ENCODE data around the gene ZRSR2. TPM values are rescaled to one million over a fixed set of nuclear protein-coding genes. Genes with fewer than 3 reads are reported as not detected.
A peak's percentile ranks its signal among the peaks of the same experiment; 100 is the strongest.

Gene ZRSR2
- total RNA-seq (2021; ENCODE audit: unreplicated experiment) (4.6 TPM), Bru-seq, nascent RNA (percentile 50 among the genes with signal in this experiment), BruChase-seq, experiment 1, labeled RNA remaining after a 6-hour chase (percentile 62 among the genes with signal in this experiment), BruChase-seq, experiment 2, labeled RNA remaining after a 2-hour chase (percentile 59 among the genes with signal in this experiment)
- 4.1 and 4.8 TPM in 2 replicates for polyA plus RNA-seq (2012)
- long read RNA-seq, partial matches to known transcripts, result 4 of 13 reads
- long read RNA-seq, other reads (novel, unspliced or antisense), result 7 of 13 reads

- H3K9me2 ChIP-seq (ENCODE audit: insufficient read depth), result no peaks in the 10 kb centered on the region
- CTCF ChIA-PET, result no interaction called here
- no peaks in the 10 kb centered on the region for H4K20me1 ChIP-seq (ENCODE audit: insufficient read depth)
- H3K9me3 ChIP-seq (ENCODE audit: control insufficient read depth in 1 of 2, insufficient read depth in 1 of 2, low read depth in 1 of 2, low read length in 2 of 2), result no peaks in the 10 kb centered on the region
- peaks cover 4 to 5% of the 10 kb centered on the region in 2 experiments; a peak in 2 of 4 replicates for H3K4me1 ChIP-seq (ENCODE audit: control insufficient read depth in 1 of 2, insufficient read depth in 2 of 2, low read length in 2 of 2)
- H3K79me2 ChIP-seq (ENCODE audit: insufficient read depth, low read length), result no peaks in the 10 kb centered on the region
- intact Hi-C loops (cut with micrococcal nuclease), result no loop called here
- H2AFZ ChIP-seq (ENCODE audit: low read depth, low read length, poor library complexity, severe bottlenecking), result peak within 1 kb of the TSS; percentile 68
- H3K9ac ChIP-seq (ENCODE audit: low read length), result peak within 1 kb of the TSS; percentile 68
- H3K4me3 ChIP-seq (replicated peaks in 1 of 2; ENCODE audit: low read depth in 1 of 2, low read length in 2 of 2), result peak within 1 kb of the TSS; percentile 73 to 74
- POLR2A ChIA-PET, result no interaction called here
- BruUV-seq (replicated peaks), result no TSS peak
- DNase-seq (ENCODE audit: low read depth, low spot score), result peak; percentile 33
- H3K27ac ChIP-seq (ENCODE audit: low read depth, low read length), result peak within 1 kb of the TSS; percentile 75
- H3K27me3 ChIP-seq (ENCODE audit: insufficient read depth, low read length), result no peaks in the 10 kb centered on the region
- peak; percentile 95 for ATAC-seq
- RAD21 ChIA-PET (ENCODE audit: low non-redundant PET in 1 of 2, low total read pairs in 2 of 2, uncharacterized antibody in 2 of 2, unreplicated experiment in 2 of 2), result no interaction called here
- no peaks in the 10 kb centered on the region for H3K36me3 ChIP-seq (ENCODE audit: control insufficient read depth in 1 of 2, insufficient read depth in 2 of 2, low read length in 2 of 2)
- H3K4me2 ChIP-seq (ENCODE audit: low read length), result peak within 1 kb of the TSS; percentile 69
- TF ChIP-seq SIN3A (IDR thresholded peaks at IDR 0.05; ENCODE audit: low read depth), result 0 out of 2 replicates have a peak, but pooled peaks have one; percentile 52
- TF ChIP-seq SP1 (IDR thresholded peaks at IDR 0.05; ENCODE audit: low read depth), result peak; percentile 42
- TF ChIP-seq POLR2A (IDR thresholded peaks at IDR 0.05; ENCODE audit: borderline replicate concordance, extremely low read depth, insufficient read depth, insufficient read length), result peak; percentile 75
- TF ChIP-seq POLR2AphosphoS5 (IDR thresholded peaks at IDR 0.05; ENCODE audit: low read depth, low read length), result peak; percentile 78
- TF ChIP-seq, protein P1, sequence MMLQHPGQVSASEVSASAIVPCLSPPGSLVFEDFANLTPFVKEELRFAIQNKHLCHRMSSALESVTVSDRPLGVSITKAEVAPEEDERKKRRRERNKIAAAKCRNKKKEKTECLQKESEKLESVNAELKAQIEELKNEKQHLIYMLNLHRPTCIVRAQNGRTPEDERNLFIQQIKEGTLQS (IDR thresholded peaks at IDR 0.05), result no peak
- no peak for TF ChIP-seq CEBPB (IDR thresholded peaks at IDR 0.05; ENCODE audit: low read depth)
- TF ChIP-seq TCF7L2 (IDR thresholded peaks at IDR 0.05; ENCODE audit: borderline replicate concordance, extremely low read depth, insufficient read depth, insufficient read length), result no peak
- no peak for TF ChIP-seq CTCF (IDR thresholded peaks at IDR 0.05 in 2 of 3, conservative IDR thresholded peaks at IDR 0.05 in 1 of 3; ENCODE audit: borderline replicate concordance in 1 of 3, insufficient read depth in 1 of 3, low read depth in 2 of 3, low read length in 2 of 3)
- TF ChIP-seq YY1 (IDR thresholded peaks at IDR 0.05; ENCODE audit: extremely low read depth, insufficient replicate concordance, low read depth, low read length), result peak; percentile 91
- no peak for TF ChIP-seq ELF1 (IDR thresholded peaks at IDR 0.05; ENCODE audit: borderline replicate concordance, low read depth)
- peak; percentile 55; the same call in 1 of the 2 replicates for TF ChIP-seq MAX (IDR thresholded peaks at IDR 0.05)
Measured at GRCh38 chrX:15789979-15790768, at the start of gene ZRSR2. ZRSR2 (plus strand) TSS chrX:15790484; CDS start chrX:15790496, 12 bp downstream.

All from HCT116 (cell line).